Renal cortical epithelial cell (primary cell): ENCODE data around the gene BLOC1S1. TPM values are rescaled to one million over a fixed set of nuclear protein-coding genes. Genes with fewer than 3 reads are reported as not detected.
"Not testable (repeated sequence)": the region's sequence is repeated elsewhere in the genome, so short reads cannot be mapped to it uniquely, and the experiment has no call there.

Source experiments
- DNase-seq: peaks from one replicate; pipeline ENCODE4 v3.0.0-alpha.2; 2011; ENCODE audit warnings: low read depth
- total RNA-seq: library from RNA; depleted of rRNA; stranded (reverse); fragments of >200 nt; gene quantifications from 2 replicates; pipeline ENCODE4 v1.2.3, GENCODE V29; 2014

Gene BLOC1S1
- total RNA-seq, 1 donor from 2014 or later: 45.7 TPM

GRCh38 chr12:55745361-55746173 is 29.7 kb downstream of the BLOC1S1 start:
- DNase-seq: no peak

DNA sequence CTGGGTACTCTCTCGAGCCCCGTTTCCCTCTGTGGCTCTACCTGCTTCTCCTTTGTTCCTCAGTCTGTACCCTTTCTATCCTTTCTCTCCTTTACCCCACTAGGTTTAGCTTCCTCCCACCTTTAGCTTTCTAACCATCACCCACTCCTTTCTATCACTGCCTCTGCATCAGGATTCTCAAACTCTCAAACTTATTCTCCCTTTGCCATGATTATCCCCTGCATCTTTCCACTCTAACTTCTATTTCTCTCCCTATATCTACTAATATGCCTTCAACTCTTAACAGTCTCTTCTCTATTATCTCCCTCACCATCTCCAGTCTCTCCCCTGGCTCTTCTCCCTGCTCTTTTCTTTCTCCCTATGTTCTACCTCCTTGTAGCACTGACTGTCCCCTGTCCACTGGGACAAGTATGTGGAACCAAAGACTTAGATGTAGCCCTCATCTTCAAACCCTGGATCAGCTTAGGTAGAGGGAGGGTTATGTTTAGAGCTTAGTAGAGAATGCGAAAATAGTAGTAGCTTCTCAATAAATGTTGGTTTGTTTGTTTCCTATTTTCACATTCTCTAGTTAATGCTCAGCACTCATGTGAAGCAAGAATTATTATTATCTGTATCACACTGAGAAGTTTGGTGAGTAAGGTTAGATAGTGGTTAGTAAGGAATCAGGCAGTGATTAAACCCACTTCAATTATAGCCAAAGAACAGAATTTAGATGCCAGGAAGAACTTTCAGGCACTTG is 30.5 kb downstream of the BLOC1S1 start:
- no peak for DNase-seq

DNA sequence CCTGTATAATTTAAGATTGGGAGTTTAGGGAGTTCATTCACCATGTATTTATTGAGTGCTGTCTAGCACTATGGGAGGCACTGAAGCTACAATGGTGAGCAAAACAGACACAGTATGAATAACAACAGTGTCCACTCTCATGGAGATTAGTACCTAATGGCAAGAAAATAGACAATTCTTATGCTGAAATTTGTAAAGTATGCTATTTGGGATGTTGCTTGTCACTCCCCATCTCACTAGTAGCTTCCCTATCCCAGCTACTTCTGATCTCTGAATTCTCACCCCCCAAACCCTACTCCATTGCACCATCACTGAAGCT is 31.0 kb downstream of the BLOC1S1 start:
- DNase-seq: no peak

DNA sequence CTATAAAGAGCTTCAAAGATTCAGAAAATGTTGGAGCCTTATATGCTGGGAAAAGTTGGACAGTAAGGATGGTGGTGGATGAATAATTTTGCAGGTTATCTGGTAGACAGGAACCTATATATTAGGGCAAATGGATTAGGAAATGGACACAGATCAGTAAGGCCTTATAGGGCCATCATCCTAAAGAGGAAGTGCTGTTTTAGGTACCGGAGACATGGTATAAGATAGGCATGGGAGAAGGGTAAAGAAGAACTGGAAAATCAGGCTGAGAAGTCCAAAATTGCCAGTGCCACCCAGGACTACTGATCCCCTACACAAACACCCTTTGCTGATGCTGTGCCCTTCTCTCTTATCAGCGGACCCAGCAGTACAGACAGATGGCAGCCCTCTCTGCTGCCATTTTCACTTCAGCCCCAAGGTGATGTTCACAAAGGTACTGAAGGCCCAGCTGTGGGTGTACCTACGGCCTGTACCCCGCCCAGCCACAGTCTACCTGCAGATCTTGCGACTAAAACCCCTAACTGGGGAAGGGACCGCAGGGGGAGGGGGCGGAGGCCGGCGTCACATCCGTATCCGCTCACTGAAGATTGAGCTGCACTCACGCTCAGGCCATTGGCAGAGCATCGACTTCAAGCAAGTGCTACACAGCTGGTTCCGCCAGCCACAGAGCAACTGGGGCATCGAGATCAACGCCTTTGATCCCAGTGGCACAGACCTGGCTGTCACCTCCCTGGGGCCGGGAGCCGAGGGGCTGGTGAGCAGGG is 32.6 kb downstream of the BLOC1S1 start:
- DNase-seq: no peak

GRCh38 chr12:55755246-55755645 is 39.4 kb downstream of the BLOC1S1 start:
- DNase-seq: no peak

DNA sequence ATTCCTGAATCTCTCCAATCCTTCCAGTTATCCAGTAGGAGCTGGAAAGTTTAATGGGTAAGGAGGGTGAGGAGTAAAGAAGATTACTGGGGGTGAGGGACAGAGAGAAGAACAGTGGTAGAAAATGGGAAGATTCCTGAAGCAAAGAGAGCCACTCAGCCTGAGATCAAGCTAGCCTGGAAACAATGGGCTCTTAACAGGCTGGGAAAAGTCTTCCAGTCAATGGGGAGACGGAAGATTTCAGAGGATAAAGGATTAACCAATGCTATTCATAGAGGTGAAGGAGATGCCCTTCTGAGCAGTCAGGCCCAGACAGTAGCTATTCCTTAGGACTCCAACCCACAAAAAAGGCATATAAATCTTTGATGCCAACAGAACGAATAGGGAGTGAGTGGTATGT is 41.9 kb downstream of the BLOC1S1 start:
- DNase-seq: no peak

DNA sequence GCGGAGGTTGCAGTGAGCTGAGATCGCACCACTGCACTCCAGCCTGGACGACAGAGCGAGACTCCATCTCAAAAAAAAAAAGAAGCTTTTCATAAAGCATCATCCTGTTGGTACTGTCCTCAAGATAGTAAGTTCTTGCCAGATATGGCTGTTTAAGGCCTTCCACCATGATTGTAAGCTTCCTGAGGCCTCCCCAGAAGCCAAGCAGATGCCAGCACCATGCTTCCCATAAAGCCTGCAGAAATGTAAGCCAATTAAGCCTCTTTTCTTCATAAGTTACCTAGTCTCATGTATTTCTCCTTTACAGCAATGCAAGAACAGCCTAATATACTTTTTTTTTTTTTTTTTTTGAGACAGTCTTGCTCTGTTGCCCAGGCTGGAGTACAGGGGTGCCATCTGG is 42.7 kb downstream of the BLOC1S1 start:
- DNase-seq: not testable (repeated sequence)

GRCh38 chr12:55760663-55761062 is 44.8 kb downstream of the BLOC1S1 start:
- DNase-seq: no peak

- no peak for DNase-seq
Observed at GRCh38 chr12:55762646-55763045, 46.8 kb downstream of the BLOC1S1 start.

- DNase-seq: no peak
Observed at GRCh38 chr12:55765736-55766290, 50.0 kb downstream of the BLOC1S1 start.

DNA sequence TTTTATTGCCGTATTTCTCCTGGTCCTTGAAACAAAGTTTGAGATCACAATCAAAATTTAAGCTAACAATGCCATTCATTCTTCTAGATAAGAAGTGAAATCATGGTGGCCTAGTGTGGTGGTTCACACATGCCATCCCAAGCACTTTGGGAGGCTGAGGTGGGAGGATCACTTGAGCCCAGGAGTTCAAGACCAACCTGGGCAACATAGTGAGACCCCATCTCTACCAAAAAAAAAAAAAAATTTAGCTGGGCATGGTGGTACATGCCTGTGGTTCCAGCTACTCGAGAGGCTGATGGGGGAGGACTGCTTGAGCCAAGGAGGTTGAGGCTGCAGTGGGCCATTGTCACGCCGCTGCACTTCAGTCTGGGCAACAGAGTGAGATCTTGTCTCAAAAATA is 51.3 kb downstream of the BLOC1S1 start:
- DNase-seq: no peak

Other genes starting within 250 kb of the BLOC1S1 start
- gene OR6C70, start 245.9 kb upstream of the BLOC1S1 start, total RNA-seq: not detected in 2 replicates
- gene OR6C68, start 223.7 kb upstream of the BLOC1S1 start, total RNA-seq: not detected in 2 replicates
- gene OR6C4, start 166.4 kb upstream of the BLOC1S1 start, total RNA-seq: not detected in 2 replicates
- gene OR2AP1, start 143.6 kb upstream of the BLOC1S1 start, total RNA-seq: not detected in 2 replicates
- not detected in 2 replicates for gene OR10P1, start 79.2 kb upstream of the BLOC1S1 start, total RNA-seq
- gene ITGA7, start 8.1 kb upstream of the BLOC1S1 start, total RNA-seq: under 0.01 and 1.0 TPM in 2 replicates
- gene RDH5, start 4.3 kb downstream of the BLOC1S1 start, total RNA-seq: 1.6 and 2.7 TPM in 2 replicates
- 688 and 1,583 TPM in 2 replicates for gene CD63, start 13.0 kb downstream of the BLOC1S1 start, total RNA-seq
- gene GDF11, start 27.1 kb downstream of the BLOC1S1 start, total RNA-seq: 1.9 and 7.7 TPM in 2 replicates
- gene SARNP, start 101.7 kb downstream of the BLOC1S1 start, total RNA-seq: 123 and 141 TPM in 2 replicates
- gene ORMDL2, start 102.0 kb downstream of the BLOC1S1 start, total RNA-seq: 35.5 and 67.0 TPM in 2 replicates
- 65.5 and 66.7 TPM in 2 replicates for gene DNAJC14, start 113.5 kb downstream of the BLOC1S1 start, total RNA-seq
- gene MMP19, start 126.9 kb downstream of the BLOC1S1 start, total RNA-seq: 1.0 and 2.6 TPM in 2 replicates
- gene PYM1, start 211.8 kb downstream of the BLOC1S1 start, total RNA-seq: 30.0 and 38.7 TPM in 2 replicates
- 92.2 and 105 TPM in 2 replicates for gene DGKA, start 215.1 kb downstream of the BLOC1S1 start, total RNA-seq
- gene PMEL, start 250.0 kb downstream of the BLOC1S1 start, total RNA-seq: 1.6 and 1.9 TPM in 2 replicates